Astrocyte of the cerebellum (primary cell): ENCODE data around the gene LECT2.

Experiments used
- DNase-seq: peaks from one replicate; pipeline ENCODE4 v3.0.0-alpha.2; 2011; ENCODE audit warnings: low read depth
- H3K4me3 ChIP-seq: 2 replicates; pipeline ENCODE4 v1.5.1; 2011; ENCODE audit warnings: mild to moderate bottlenecking, low read depth, low read length, moderate library complexity
- CTCF ChIP-seq: IDR thresholded peaks from 2 replicates; pipeline ENCODE4 v1.5.1; 2012; ENCODE audit warnings: low read length, low read depth, moderate library complexity, mild to moderate bottlenecking; ENCODE audit errors: missing control alignments
- in situ Hi-C: cut with HindIII; loops from 2 replicates; pipeline ENCODE4 v1.10.0; 2017; ENCODE audit warnings: low sequenced_read_pairs

Gene LECT2

GRCh38 chr5:135951807-135952206 lies 3.0 kb downstream of the LECT2 start:
- no peak for DNase-seq
- no peak overlapping the region for H3K4me3 ChIP-seq
- no peak for TF ChIP-seq CTCF
- in situ Hi-C loops: no loop called here

GRCh38 chr5:135951257-135951656 lies 3.5 kb downstream of the LECT2 start:
- no peak for TF ChIP-seq CTCF
- in situ Hi-C loops: no loop called here
- H3K4me3 ChIP-seq: no peak overlapping the region
- DNase-seq: no peak

- no peak for TF ChIP-seq CTCF
- peak; percentile 49 for DNase-seq
- in situ Hi-C loops: no loop called here
These were observed 4.2 kb downstream of the LECT2 start for GRCh38 chr5:135950611-135951010.

GRCh38 chr5:135944967-135945560 lies 9.7 kb downstream of the LECT2 start:
- in situ Hi-C loops: loop anchor here (5.0 kb wide), 1 partner anchor 87 kb away; no protein-coding TSS in a partner anchor
- H3K4me3 ChIP-seq: no peak overlapping the region
- peak; percentile 67 for TF ChIP-seq CTCF
- peak; percentile 87 for DNase-seq

More at GRCh38 chr5:135950611-135951010, 4.2 kb downstream of the LECT2 start:
- no peak overlapping the region for H3K4me3 ChIP-seq

- in situ Hi-C loops: loop anchor here (5.0 kb wide), 1 partner anchor 88 kb away; no protein-coding TSS in a partner anchor
- no peak for DNase-seq
- TF ChIP-seq CTCF: no peak
- H3K4me3 ChIP-seq: no peak overlapping the region
These were observed 10.2 kb downstream of the LECT2 start for GRCh38 chr5:135944564-135944963.

- no peak overlapping the region for H3K4me3 ChIP-seq
- no peak for DNase-seq
- TF ChIP-seq CTCF: no peak
- in situ Hi-C loops: loop anchor here (5.0 kb wide), 1 partner anchor 90 kb away; no protein-coding TSS in a partner anchor
These were observed 12.5 kb downstream of the LECT2 start for GRCh38 chr5:135942202-135942771.
